Prostate gland (tissue), 2 donors: ENCODE results near the gene ATG7. TPM values are rescaled to one million over a fixed set of nuclear protein-coding genes. Genes with fewer than 3 reads are reported as not detected.

ENCODE experiments used
- DNase-seq: peaks from one replicate; pipeline ENCODE4 v3.0.0-alpha.2; 2019; ENCODE audit warnings: low spot score
- H3K27ac ChIP-seq, 2 donors: fragments of 200-600 bp; sonication (generic); 2 replicates each; pipeline ENCODE4 v1.5.1; 2017 to 2019
- H3K27me3 ChIP-seq: fragments of 200-600 bp; sonication (generic); replicated peaks from 2 replicates; pipeline ENCODE4 v1.5.1; 2019; ENCODE audit not compliant: insufficient read depth
- H3K36me3 ChIP-seq, 2 donors: fragments of 200-600 bp; sonication (generic); 1 replicate in 1 of 2; 2 replicates in 1 of 2; pipeline versions ENCODE4 v1.5.1 to v1.8.1; 2017 to 2019
- H3K4me1 ChIP-seq: fragments of 200-600 bp; sonication (generic); replicated peaks from 2 replicates; pipeline ENCODE4 v1.5.1; 2019
- H3K4me3 ChIP-seq, 2 donors: fragments of 200-600 bp; sonication (generic); 2 replicates each; pipeline ENCODE4 v1.5.1; 2017 to 2019
- H3K9me3 ChIP-seq: fragments of 200-600 bp; sonication (generic); 2 replicates; pipeline ENCODE4 v1.5.1; 2017
- CTCF ChIP-seq, 4 experiments: fragments of 200-600 bp in 2 of 4; fragments of 450-650 bp in 2 of 4; sonication (generic) in 2 of 4; IDR thresholded peaks; 1 replicate in 3 of 4; 2 replicates in 1 of 4; pipeline ENCODE4 v1.5.1; 2016 to 2019; ENCODE audit warnings: antibody characterized with exemption in 4 of 4, mild to moderate bottlenecking in 2 of 4, moderate library complexity in 2 of 4
- POLR2A ChIP-seq: fragments of 450-650 bp; IDR thresholded peaks from one replicate; pipeline ENCODE4 v1.6.1; 2016; ENCODE audit warnings: antibody characterized with exemption, mild to moderate bottlenecking
- POLR2AphosphoS5 ChIP-seq: sonication (generic); formaldehyde crosslinking; IDR thresholded peaks from one replicate; pipeline ENCODE4 v1.6.1; 2017; ENCODE audit warnings: antibody characterized with exemption
- WGBS: methylation state at CpG from one replicate; pipeline ENCODE4 v1.1.5; 2018; 5-methylcytosine and 5-hydroxymethylcytosine counted together
- intact Hi-C: fragments of 100-400 bp; cut with DNase I; formaldehyde crosslinking; loops from one replicate; pipeline ENCODE4 v1.14.2; 2022
- total RNA-seq, 2 donors: library from RNA; depleted of rRNA; stranded (reverse); fragments of >200 nt; gene quantifications; one replicate each; pipeline ENCODE4 v1.1.0, GENCODE V29; 2016

The ATG7 gene
- total RNA-seq, 2 donors from 2014 or later: 25.2 to 66.5 TPM

DNA sequence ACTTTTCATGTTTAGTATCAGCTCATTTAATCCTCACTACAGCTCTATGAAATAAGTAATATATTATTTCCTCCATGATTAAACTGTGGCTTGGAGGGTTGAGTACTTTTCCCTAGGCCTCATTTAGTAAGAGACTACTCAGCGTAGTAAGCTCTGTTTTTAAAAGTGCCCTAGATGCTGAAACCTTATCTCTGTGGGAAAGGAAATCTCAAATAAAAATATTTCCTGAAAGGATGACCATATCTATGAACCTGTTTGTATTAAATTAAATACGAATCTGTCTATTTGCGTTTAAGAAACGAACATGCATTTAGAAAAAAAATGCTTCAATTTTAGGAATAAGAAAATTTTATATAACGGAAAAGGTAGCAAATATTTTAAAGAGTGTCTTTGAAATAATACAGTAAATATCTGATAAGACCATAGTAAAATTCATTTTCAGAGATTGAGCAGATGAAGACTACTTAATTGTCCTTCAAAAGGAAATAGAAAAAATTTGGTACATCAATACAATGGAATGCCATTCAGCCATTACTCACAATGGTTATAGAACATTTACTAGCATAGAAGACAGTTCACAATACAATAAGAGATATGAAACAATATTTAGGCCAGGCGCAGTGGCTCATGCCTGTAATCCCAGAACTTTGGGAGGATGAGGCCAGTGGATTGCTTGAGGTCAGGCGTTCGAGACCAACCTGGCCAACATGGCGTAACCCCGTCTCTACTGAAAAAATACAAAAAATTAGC lies 56.2 kb downstream of the ATG7 start:
- no peak overlapping the region for H3K4me3 ChIP-seq
- no peaks in the 10 kb centered on the region for H3K36me3 ChIP-seq
- H3K9me3 ChIP-seq: no peaks in the 10 kb centered on the region
- WGBS: 96% methylated on average over 10 of the region's 10 CpGs
- TF ChIP-seq CTCF (IDR thresholded peaks at IDR 0.05) (no peak), POLR2A (no peak), POLR2AphosphoS5 (no peak)
- H3K27me3 ChIP-seq: no peaks in the 10 kb centered on the region
- no peaks in the 10 kb centered on the region for H3K4me1 ChIP-seq
- no peak for DNase-seq
- H3K27ac ChIP-seq: no peak overlapping the region
- intact Hi-C loops: no loop called here

- H3K27ac ChIP-seq: no peak overlapping the region
- no peaks in the 10 kb centered on the region for H3K4me1 ChIP-seq
- no peaks in the 10 kb centered on the region for H3K9me3 ChIP-seq
- no peaks in the 10 kb centered on the region for H3K36me3 ChIP-seq
- H3K4me3 ChIP-seq: no peak overlapping the region
- intact Hi-C loops: loop anchor here (5.0 to 10.0 kb wide), 3 partner anchors 95 to 575 kb away; no protein-coding TSS in a partner anchor
- no peak for DNase-seq
- no peaks in the 10 kb centered on the region for H3K27me3 ChIP-seq
- TF ChIP-seq POLR2A (no peak), POLR2AphosphoS5 (no peak), CTCF (IDR thresholded peaks at IDR 0.05) (no peak)
- WGBS: 63% methylated on average over 2 of the region's 2 CpGs
Measured at GRCh38 chr3:11329777-11330176, 57.6 kb downstream of the ATG7 start.

- WGBS: 42% methylated on average over 1 of the region's 1 CpG
- TF ChIP-seq POLR2AphosphoS5: no peak
- no peak for TF ChIP-seq CTCF (IDR thresholded peaks at IDR 0.05)
- no peak for TF ChIP-seq POLR2A
- no peaks in the 10 kb centered on the region for H3K36me3 ChIP-seq
Measured at GRCh38 chr3:11331101-11331500, 58.9 kb downstream of the ATG7 start.

GRCh38 chr3:11335056-11335608 lies 62.9 kb downstream of the ATG7 start:
- Histone ChIP-seq H3K4me1 (no peaks in the 10 kb centered on the region), H3K4me3 (no peak overlapping the region), H3K27me3 (no peaks in the 10 kb centered on the region), H3K9me3 (no peaks in the 10 kb centered on the region), H3K27ac (no peak overlapping the region), H3K36me3 (no peaks in the 10 kb centered on the region)
- intact Hi-C loops: loop anchor here (5.0 to 10.0 kb wide), 3 partner anchors 100 to 580 kb away; no protein-coding TSS in a partner anchor
- 41% methylated on average over 4 of the region's 4 CpGs for WGBS
- peak; percentile 31 for DNase-seq
- TF ChIP-seq CTCF (IDR thresholded peaks at IDR 0.05): peak in 3 of 4 experiments; percentile 56 to 81 (median 81)
- no peak for TF ChIP-seq POLR2A

More at GRCh38 chr3:11331101-11331500, 58.9 kb downstream of the ATG7 start:
- Histone ChIP-seq H3K4me1 (no peaks in the 10 kb centered on the region), H3K4me3 (no peak overlapping the region), H3K27me3 (no peaks in the 10 kb centered on the region), H3K9me3 (no peaks in the 10 kb centered on the region), H3K27ac (no peak overlapping the region)
- DNase-seq: no peak
- intact Hi-C loops: loop anchor here (5.0 to 10.0 kb wide), 3 partner anchors 96 to 576 kb away; no protein-coding TSS in a partner anchor
